Mucosa of stomach (tissue), 1 donor: Measurements from ENCODE around the gene ALOX5.
"Not testable (repeated sequence)": the region's sequence is repeated elsewhere in the genome, so short reads cannot be mapped to it uniquely, and the experiment has no call there.

Source experiments
- H3K27me3 ChIP-seq: one replicate; pipeline ENCODE4 v1.7.0; 2013; ENCODE audit warnings: mild to moderate bottlenecking, low read length; ENCODE audit not compliant: control insufficient read depth, insufficient read depth
- H3K36me3 ChIP-seq: one replicate; pipeline ENCODE4 v1.7.0; 2013; ENCODE audit warnings: low read length; ENCODE audit not compliant: control insufficient read depth, insufficient read depth
- H3K4me1 ChIP-seq: one replicate; pipeline ENCODE4 v1.7.0; 2013; ENCODE audit warnings: mild to moderate bottlenecking, low read length; ENCODE audit not compliant: control insufficient read depth, insufficient read depth
- H3K4me3 ChIP-seq: one replicate; pipeline ENCODE4 v1.7.0; 2013; ENCODE audit warnings: low read length
- H3K9ac ChIP-seq: one replicate; pipeline ENCODE4 v1.7.0; 2013; ENCODE audit warnings: mild to moderate bottlenecking, low read length, moderate library complexity
- H3K9me3 ChIP-seq: one replicate; pipeline ENCODE4 v1.7.0; 2013; ENCODE audit warnings: mild to moderate bottlenecking, low read length, moderate library complexity; ENCODE audit not compliant: control insufficient read depth
- donor health status: Pancreatic carcinoma.

ALOX5 gene

DNA sequence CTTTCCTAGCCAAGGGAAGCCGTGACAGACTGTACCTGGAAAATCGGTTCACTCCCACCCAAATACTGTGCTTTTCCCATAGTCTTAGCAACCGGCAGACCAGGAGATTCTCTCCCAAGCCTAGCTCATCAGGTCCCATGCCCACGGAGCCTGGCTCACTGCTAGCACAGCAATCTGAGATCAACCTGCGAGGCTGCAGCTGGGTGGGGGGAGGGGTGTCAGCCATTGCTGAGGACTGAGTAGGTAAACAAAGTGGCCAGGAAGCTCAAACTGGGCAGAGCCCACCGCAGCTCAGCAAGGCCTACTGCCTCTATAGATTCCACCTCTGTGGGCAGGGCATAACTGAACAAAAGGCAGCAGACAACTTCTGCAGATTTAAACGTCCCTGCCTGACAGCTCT lies 15.1 kb upstream of the ALOX5 start:
- not testable (repeated sequence) for H3K4me1 ChIP-seq, H3K36me3 ChIP-seq, H3K9me3 ChIP-seq, H3K4me3 ChIP-seq, H3K9ac ChIP-seq, H3K27me3 ChIP-seq

DNA sequence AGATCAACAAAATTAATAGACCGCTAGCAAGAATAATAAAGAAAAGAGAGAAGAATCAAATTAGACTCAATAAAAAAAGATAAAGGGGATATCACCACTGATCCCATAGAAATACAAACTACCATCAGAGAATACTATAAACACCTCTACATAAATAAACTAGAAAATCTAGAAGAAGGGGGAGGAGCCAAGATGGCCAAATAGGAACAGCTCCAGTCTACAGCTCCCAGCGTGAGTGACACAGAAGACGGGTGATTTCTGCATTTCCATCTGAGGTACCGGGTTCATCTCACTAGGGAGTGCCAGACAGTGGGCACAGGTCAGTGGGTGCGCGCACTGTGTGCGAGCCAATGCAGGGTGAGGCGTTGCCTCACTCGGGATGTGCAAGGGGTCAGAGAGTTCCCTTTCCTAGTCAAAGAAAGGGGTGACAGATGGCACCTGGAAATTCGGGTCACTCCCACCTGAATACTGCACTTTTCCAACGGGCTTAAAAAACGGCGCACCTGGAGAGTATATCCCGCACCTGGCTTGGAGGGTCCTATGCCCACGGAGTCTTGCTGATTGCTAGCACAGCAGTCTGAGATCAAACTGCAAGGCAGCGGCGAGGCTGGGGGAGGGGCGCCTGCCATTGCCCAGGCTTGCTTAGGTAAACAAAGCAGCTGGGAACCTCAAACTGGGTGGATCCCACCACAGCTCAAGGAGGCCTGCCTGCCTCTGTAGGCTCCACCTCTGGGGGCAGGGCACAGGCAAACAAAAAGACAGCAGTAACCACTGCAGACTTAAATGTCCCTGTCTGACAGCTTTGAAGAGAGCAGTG lies 11.8 kb upstream of the ALOX5 start:
- not testable (repeated sequence) for H3K4me3 ChIP-seq, H3K9ac ChIP-seq, H3K4me1 ChIP-seq, H3K9me3 ChIP-seq, H3K27me3 ChIP-seq, H3K36me3 ChIP-seq

DNA sequence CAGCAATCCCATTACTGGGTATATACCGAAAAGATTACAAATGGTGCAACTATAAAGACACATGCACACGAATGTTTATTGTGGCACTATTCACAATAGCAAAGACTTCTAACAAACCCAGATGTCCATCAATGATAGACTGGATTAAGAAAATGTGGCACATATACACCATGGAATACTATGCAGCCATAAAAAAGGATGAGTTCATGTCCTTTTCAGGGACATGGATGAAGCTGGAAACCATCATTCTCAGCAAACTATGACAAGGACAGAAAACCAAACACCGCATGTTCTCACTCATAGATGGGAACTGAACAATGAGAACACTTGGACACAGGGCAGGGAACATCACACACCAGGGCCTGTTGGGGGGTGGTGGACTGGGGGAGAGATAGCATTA lies 6.4 kb upstream of the ALOX5 start:
- not testable (repeated sequence) for H3K36me3 ChIP-seq, H3K9ac ChIP-seq, H3K4me3 ChIP-seq, H3K4me1 ChIP-seq, H3K9me3 ChIP-seq, H3K27me3 ChIP-seq

DNA sequence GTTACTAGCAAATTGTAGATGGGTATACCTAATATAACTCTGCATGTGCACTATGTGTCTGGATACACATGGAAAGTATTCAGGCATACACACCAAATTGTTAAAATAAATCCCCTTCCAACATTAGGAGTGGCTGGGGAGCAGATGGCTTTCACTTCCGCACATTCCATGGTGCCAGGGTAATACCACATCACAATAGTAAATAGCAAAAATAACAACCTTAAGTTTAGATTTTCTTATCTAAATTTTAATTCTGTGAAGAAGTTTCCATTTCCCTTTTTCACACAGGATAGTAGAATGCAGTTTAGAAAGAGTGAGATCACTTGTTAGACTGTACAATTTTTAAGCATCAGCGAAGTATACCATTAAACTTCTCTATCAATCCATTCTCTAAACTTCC lies 5.8 kb upstream of the ALOX5 start:
- Histone ChIP-seq H3K4me1 (no peaks in the 10 kb centered on the region), H3K9me3 (no peaks in the 10 kb centered on the region), H3K27me3 (peaks cover under 1% of the 10 kb centered on the region), H3K9ac (no peak overlapping the region), H3K36me3 (no peaks in the 10 kb centered on the region), H3K4me3 (no peak overlapping the region)

DNA sequence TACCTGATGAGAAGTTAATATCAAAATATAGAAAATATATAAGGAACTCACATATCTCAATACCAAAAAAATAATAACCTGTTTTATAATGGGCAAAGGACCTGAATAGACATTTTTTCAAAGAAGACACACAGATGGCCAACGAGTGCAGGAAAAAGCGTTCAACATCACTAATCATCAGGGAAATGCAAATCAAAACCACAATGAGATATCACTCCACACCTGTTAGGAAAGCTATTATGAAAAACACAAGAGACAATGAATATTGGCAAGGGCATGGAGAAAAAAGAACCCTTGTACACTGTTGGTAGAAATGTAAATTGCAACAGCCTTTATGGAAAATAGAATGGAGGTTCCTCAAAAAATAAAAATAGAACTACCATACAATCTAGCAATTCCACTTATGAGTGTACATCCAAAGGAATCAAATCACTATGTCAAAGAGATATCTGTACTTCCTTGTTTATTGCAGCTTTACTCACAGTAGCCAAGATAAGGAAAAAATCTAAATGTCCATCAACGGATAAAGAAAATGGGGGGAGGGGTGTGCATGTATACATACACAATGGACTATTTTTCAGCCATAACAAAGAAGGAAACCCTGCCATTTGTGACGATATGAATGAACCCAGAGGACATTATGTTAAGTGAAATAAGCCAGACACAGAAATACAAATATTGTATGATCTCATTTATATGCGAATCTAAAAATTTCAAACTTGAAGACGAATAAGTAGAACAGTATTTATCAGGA lies 3.6 kb upstream of the ALOX5 start:
- Histone ChIP-seq H3K4me1 (peaks cover 12% of the 10 kb centered on the region), H3K36me3 (no peaks in the 10 kb centered on the region), H3K9ac (no peak overlapping the region), H3K27me3 (peaks cover 16% of the 10 kb centered on the region), H3K9me3 (no peaks in the 10 kb centered on the region), H3K4me3 (no peak overlapping the region)

DNA sequence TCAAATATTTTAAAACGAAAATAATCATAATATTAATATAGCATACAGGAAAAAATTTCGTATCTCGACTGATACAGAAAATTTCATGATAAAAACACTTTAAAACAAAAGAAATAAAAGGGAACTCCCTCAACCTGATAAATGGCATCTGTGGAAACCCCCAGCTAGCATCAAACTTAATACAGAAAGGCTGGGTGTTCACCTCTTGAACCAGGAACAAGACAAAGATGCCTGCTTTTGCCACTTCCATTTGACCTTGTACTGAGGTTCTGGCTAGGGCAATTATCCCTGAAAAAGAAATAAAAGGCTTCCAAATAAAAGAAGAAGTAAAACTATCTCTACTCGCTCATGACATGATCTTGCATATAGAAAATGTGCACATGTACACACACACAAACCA lies 2.5 kb upstream of the ALOX5 start:
- H3K36me3 ChIP-seq, result no peaks in the 10 kb centered on the region
- H3K27me3 ChIP-seq, result peaks cover 16% of the 10 kb centered on the region
- peaks cover 12% of the 10 kb centered on the region for H3K4me1 ChIP-seq
- no peak overlapping the region for H3K4me3 ChIP-seq
- H3K9ac ChIP-seq, result no peak overlapping the region
- no peaks in the 10 kb centered on the region for H3K9me3 ChIP-seq

DNA sequence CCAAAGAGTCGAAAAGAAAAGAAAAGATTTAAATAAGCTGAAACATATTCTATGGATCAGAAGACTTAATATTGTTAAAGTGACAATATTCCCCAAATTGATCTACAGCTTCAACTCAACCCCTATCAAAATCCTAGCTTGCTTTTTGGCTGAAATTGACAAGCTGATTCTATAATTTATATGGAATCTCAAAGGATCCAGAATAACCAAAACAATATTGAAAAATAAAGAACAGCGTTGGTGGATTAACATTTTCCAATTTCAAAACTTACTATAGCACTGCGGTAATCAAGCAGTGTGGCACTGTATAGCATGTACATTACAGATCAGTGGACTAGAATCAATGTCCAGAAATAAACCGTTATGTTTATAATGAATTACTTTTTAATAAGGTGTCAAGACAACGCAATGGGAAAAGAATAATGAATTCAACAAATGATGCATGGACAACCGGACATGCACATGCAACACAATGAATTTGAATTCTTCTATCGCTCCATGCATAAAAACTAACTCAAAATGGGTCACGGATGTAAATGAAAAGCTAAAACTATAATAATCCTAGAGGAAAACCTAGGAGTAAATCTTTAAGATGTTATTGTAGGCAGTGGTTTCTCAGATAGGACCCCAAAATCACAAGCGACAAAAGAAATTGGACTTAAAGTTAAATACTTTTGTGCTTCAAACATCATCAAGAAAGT lies 1.6 kb upstream of the ALOX5 start:
- Histone ChIP-seq H3K4me1 (peaks cover 12% of the 10 kb centered on the region), H3K4me3 (no peak overlapping the region)

DNA sequence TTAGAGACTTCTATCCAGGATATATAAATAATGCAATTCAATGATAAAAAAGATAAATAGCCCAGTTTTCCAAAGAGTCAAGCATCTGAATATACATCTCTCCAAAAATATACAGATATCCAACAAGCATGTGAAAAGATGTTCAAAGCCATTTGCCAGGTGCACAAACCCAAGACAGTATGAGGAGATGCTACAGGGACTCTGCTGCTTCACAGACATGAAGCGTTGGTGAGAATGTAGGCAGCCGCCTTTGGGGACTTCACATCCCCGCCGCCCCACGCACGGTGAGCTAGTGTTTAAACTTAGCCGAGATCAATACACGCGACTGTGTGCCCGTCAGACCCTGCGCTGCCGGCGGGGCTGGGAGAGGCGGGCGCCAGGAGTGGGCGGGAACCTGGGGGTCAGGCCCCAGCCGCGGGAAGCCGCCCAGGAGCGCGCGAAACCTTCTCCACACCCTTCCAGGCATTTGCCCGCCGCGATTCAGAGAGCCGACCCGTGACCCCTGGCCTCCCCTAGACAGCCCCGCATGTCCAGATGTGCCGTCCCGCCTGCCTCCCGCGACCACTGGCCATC lies 927 bp upstream of the ALOX5 start:
- no peak overlapping the region for H3K9ac ChIP-seq
- peaks cover 16% of the 10 kb centered on the region for H3K27me3 ChIP-seq
- no peaks in the 10 kb centered on the region for H3K9me3 ChIP-seq
- H3K4me3 ChIP-seq, result no peak overlapping the region
- no peaks in the 10 kb centered on the region for H3K36me3 ChIP-seq
- H3K4me1 ChIP-seq, result peaks cover 12% of the 10 kb centered on the region

More for the DNA sequence above, 1.6 kb upstream of the ALOX5 start:
- Histone ChIP-seq H3K27me3 (peaks cover 16% of the 10 kb centered on the region), H3K9me3 (no peaks in the 10 kb centered on the region), H3K9ac (no peak overlapping the region), H3K36me3 (no peaks in the 10 kb centered on the region)

DNA sequence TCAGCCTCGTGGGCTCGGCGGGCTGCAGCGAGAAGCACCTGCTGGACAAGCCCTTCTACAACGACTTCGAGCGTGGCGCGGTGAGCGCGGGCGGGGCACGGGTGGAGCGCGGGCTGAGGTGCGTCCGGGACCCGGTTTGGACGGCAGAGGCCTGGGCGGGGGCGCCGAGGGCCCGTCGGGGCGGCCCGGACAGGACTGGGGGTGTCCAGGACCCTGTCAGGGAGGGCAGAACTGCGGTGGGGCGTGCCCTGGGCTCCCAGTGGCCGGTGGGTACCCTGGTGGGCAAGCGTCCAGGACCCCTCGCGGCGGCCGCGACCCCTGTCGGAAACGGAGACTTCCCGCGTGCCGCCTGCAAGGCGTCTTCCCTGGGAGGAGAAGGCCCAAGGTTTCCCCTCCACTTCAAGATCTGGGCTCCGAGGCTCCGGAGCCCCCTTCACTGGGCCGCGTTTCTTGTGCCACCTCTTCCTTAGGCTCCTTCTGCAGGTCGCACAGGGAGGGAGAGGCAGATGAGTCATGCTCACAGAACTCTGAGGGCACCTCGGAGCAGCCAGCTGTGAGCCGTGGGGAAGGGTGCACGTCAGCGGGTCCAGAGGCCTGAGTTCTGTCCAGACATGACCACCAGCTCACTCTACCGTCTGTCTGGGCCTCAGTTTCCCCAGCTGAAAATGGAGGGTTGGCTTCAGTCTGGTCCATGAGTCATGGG lies 485 bp downstream of the ALOX5 start:
- H3K4me3 ChIP-seq, result peak overlapping the region; percentile 47
- peaks cover 16% of the 10 kb centered on the region for H3K27me3 ChIP-seq
- no peaks in the 10 kb centered on the region for H3K36me3 ChIP-seq
- H3K9ac ChIP-seq, result peak overlapping the region; percentile 38
- H3K4me1 ChIP-seq, result peaks cover 12% of the 10 kb centered on the region
- H3K9me3 ChIP-seq, result no peaks in the 10 kb centered on the region

DNA sequence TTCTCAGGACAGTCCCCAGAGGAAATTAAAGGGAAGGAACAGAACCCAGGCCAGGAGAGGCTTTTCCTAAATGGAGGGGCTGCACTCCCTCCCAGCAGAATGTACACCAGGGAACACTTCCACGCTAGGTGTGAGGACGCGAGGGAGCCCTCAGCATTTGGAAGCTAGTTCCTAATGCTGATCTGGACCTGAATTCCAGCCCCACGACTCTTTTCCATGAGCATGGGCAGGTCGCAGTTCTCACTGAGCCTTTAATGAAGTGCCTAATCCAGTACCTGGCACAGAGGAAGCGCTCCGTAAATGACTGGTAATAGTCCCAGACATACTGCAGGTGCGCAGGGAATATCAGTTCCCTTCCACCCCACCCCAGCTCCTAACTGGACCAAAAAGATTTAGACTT lies 1.1 kb downstream of the ALOX5 start:
- Histone ChIP-seq H3K4me1 (peaks cover 12% of the 10 kb centered on the region), H3K36me3 (no peaks in the 10 kb centered on the region), H3K4me3 (peak overlapping the region; percentile 47), H3K9me3 (no peaks in the 10 kb centered on the region), H3K9ac (peak overlapping the region; percentile 38), H3K27me3 (peaks cover 16% of the 10 kb centered on the region)

DNA sequence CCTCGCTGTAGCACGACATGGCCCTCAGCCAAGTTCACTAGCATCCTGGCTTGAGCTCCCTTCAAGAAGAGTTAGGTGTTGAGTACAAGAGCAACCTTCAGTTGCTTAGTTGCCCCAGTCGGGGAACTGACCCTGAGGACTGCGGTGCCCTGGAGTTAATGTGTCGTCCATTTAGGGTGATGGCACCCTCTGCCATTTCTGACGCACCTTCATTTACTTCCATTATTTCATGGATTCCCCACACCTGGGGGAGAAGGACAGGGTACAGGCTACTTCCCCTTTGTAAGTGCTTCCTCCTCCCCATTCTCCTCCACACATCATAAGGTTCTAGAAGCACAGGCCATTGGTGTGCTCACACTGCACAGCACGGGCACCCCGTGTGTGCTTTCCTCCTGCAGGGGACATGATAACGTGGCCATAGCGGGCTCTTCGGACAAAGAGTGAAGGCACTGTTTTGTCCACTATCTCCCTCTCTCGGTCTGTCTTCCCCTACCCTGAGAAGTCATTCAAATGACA lies 1.8 kb downstream of the ALOX5 start:
- H3K9ac ChIP-seq, result no peak overlapping the region
- peaks cover 16% of the 10 kb centered on the region for H3K27me3 ChIP-seq
- H3K4me3 ChIP-seq, result no peak overlapping the region
- peaks cover 12% of the 10 kb centered on the region for H3K4me1 ChIP-seq
- H3K36me3 ChIP-seq, result no peaks in the 10 kb centered on the region
- H3K9me3 ChIP-seq, result no peaks in the 10 kb centered on the region
